Measurements from ENCODE around the gene ADAMTS13. TPM values are rescaled to one million over a fixed set of nuclear protein-coding genes. Genes with fewer than 3 reads are reported as not detected.

Gene ADAMTS13
- total RNA-seq, 1 donor from 2014 or later = 2.0 TPM

DNA sequence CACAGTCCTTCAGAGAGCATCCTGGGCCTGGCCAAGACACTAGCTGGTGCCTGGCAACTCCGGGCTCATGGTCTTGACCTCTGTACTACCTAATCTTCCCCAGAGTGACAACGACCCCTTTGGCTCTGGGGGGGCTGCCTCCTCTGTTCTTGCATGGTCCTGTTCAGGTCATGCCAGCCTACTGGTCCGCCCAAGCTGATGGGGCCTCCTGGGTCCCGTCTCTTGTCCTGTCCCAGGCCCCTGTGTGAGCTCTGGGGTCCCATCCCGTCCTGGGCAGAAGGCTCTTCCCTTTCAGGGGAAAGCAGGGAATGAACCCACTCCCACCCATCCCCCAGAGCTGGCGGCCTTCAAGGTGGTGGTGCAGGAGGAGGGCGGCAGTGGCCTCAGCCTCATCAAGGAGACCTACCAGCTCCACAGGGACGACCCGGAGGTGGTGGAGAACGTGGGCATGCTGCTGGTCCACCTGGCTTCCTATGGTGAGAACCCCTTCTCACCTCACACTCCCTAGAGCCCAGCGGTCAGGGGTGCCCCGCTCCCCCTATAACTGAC lies 17.6 kb upstream of the ADAMTS13 start:
- no peak for DNase-seq (ENCODE audit: low read depth)
- Histone ChIP-seq H3K4me3 (ENCODE audit: low read depth, low read length) (no peak overlapping the region), H3K36me3 (ENCODE audit: control insufficient read depth, insufficient read depth, low read length) (peaks cover 3% of the 10 kb centered on the region), H3K27me3 (ENCODE audit: control insufficient read depth, insufficient read depth, low read length) (no peaks in the 10 kb centered on the region)
- TF ChIP-seq, protein P1, sequence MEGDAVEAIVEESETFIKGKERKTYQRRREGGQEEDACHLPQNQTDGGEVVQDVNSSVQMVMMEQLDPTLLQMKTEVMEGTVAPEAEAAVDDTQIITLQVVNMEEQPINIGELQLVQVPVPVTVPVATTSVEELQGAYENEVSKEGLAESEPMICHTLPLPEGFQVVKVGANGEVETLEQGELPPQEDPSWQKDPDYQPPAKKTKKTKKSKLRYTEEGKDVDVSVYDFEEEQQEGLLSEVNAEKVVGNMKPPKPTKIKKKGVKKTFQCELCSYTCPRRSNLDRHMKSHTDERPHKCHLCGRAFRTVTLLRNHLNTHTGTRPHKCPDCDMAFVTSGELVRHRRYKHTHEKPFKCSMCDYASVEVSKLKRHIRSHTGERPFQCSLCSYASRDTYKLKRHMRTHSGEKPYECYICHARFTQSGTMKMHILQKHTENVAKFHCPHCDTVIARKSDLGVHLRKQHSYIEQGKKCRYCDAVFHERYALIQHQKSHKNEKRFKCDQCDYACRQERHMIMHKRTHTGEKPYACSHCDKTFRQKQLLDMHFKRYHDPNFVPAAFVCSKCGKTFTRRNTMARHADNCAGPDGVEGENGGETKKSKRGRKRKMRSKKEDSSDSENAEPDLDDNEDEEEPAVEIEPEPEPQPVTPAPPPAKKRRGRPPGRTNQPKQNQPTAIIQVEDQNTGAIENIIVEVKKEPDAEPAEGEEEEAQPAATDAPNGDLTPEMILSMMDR (IDR thresholded peaks at IDR 0.05; ENCODE audit: insufficient read depth, low read length, poor library complexity, severe bottlenecking) = no peak

DNA sequence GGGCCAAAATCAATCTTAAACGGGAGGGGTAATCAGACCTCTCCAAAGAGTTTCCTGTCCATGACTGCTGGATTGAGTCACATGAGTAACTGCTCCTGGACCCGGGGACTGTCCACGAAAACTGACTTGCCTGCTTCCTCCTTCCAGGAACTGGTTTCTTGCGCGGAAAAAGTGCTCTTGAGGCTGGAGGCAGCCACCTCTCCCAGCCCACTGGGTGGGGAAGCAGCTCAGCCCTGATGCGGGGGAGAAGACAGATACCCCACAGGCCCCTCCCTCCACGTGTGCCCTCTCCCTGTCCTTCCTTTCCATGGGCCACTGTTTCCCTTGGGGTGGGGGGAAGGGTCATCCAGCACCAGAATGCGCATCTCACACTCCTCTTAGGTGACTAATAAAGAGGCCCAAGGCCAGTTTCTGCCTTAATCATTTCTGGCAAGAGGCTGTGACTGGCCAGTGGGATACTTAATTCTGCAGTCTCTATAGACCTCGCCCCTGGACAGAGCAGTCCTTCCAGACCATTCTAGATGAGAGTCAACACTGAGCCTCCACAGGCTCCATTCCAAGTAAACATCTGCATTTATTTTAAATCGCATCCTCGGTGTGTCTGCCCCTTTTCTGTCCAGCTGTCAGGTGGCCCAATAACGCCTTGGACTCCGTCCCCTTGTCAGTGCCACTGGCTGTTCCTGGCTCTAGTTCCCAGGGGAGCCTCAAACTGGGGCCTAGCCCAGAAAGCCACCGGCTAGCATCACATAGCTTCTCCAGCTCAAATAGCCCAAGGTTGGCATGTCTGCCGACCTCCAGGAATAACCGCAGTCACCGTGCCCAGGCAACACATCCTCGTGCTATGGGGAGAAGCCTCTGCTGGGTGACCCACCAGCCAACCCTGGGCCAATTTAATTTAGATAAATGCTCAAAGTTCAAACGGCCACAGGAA lies 16.4 kb upstream of the ADAMTS13 start:
- no peak for DNase-seq (ENCODE audit: low read depth)
- H3K36me3 ChIP-seq (ENCODE audit: control insufficient read depth, insufficient read depth, low read length) = peaks cover 5% of the 10 kb centered on the region
- TF ChIP-seq, protein P1 (IDR thresholded peaks at IDR 0.05; ENCODE audit: insufficient read depth, low read length, poor library complexity, severe bottlenecking) = no peak

DNA sequence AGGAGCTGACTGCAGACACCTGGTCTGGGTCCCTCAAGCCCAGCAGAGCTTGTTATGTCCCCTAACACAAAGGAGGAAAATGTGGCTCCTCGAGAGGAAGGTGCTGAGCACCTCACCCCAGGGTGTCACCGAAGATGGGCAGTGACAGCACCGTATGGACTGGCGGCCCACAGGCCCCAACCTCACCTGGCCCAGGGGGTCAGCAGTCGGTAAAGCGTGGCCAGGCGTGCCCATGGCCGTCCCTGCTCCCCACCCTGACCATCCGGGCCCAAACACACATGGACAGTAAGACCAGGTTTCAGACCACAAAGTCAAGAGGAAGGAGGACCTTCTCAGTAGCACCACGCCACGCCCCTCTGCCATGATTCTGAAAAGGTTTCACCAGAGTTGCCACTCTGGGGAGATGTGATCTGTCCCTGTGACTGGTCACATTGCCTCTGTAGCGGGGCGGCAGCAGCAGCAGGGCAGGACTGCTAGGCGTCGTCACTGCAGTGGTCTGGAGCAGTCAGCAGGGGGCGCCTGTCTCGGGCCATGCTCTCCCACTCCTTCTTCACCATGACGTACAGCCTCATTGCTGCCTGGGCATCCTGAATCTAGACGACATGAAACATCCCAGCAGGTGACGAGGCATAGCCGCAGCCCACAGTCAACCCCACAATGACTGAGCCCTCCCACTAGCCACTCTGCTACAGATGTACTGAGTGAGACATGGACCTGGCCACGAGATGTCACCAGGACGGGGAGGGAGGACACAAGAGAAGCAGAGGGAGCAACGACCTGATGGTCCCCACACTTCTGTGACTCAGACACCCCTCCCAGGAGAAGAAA lies 15.5 kb upstream of the ADAMTS13 start:
- Histone ChIP-seq H3K27me3 (ENCODE audit: control insufficient read depth, insufficient read depth, low read length) (no peaks in the 10 kb centered on the region), H3K36me3 (ENCODE audit: control insufficient read depth, insufficient read depth, low read length) (peaks cover 5% of the 10 kb centered on the region), H3K4me3 (ENCODE audit: low read depth, low read length) (no peak overlapping the region)
- TF ChIP-seq, protein P1 (IDR thresholded peaks at IDR 0.05; ENCODE audit: insufficient read depth, low read length, poor library complexity, severe bottlenecking) = peak; percentile 93
- no peak for DNase-seq (ENCODE audit: low read depth)

More for the DNA sequence above, 16.4 kb upstream of the ADAMTS13 start:
- H3K27me3 ChIP-seq (ENCODE audit: control insufficient read depth, insufficient read depth, low read length) = no peaks in the 10 kb centered on the region
- H3K4me3 ChIP-seq (ENCODE audit: low read depth, low read length) = no peak overlapping the region

DNA sequence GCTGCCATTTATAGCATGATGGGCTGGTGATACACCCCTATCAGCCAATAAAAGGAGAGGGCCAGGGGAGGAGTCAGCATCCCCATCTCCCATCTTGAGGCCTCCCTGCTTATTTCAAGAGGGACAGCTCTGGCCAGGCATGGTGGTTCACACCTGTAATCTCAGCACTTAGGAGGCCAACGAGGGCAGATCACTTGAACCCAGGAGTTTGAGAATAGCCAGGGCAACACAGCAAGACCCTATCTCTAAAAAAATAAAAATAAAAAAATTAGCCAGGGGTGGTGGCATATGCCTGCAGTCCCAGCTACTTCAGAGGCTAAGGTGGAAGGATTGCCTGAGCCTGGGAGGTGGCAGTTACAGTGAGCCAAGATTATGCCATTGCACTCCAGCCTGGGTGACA lies 14.1 kb upstream of the ADAMTS13 start:
- TF ChIP-seq, protein P1 (IDR thresholded peaks at IDR 0.05; ENCODE audit: insufficient read depth, low read length, poor library complexity, severe bottlenecking) = no peak
- peaks cover 5% of the 10 kb centered on the region for H3K36me3 ChIP-seq (ENCODE audit: control insufficient read depth, insufficient read depth, low read length)
- no peak for DNase-seq (ENCODE audit: low read depth)
- no peak overlapping the region for H3K4me3 ChIP-seq (ENCODE audit: low read depth, low read length)
- no peaks in the 10 kb centered on the region for H3K27me3 ChIP-seq (ENCODE audit: control insufficient read depth, insufficient read depth, low read length)

DNA sequence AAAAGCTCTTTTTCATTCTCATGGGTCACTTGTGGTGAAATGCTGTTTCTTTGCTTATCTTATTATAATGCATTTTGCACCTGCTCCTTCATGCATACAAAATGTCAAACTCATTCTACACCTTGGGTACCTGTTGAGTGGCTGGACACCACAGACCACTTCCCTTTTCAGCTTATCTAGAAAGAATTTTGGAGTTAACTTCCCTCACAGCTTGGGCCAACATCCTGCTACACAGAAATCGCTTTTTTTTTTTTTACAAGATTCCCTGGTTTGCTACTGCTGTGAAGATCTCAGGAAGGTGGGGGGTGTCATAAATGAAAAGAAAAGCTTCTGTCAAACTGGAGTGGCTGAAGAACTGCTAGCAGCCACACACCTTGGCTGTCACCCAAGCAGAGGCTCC lies 7.0 kb upstream of the ADAMTS13 start:
- no peak overlapping the region for H3K4me3 ChIP-seq (ENCODE audit: low read depth, low read length)
- TF ChIP-seq, protein P1 (IDR thresholded peaks at IDR 0.05; ENCODE audit: insufficient read depth, low read length, poor library complexity, severe bottlenecking) = no peak
- no peak for DNase-seq (ENCODE audit: low read depth)
- no peaks in the 10 kb centered on the region for H3K27me3 ChIP-seq (ENCODE audit: control insufficient read depth, insufficient read depth, low read length)
- H3K36me3 ChIP-seq (ENCODE audit: control insufficient read depth, insufficient read depth, low read length) = no peaks in the 10 kb centered on the region
